HL-60 (cell line): ENCODE measurements around the gene CREBL2.
"Not testable (repeated sequence)": the region's sequence is repeated elsewhere in the genome, so short reads cannot be mapped to it uniquely, and the experiment has no call there.

ENCODE experiments used
- DNase-seq, 2 experiments: peaks; one replicate each; pipeline ENCODE4 v3.0.0-alpha.2; 2010 to 2020; ENCODE audit warnings: low read depth in 1 of 2, low spot score in 1 of 2
- H3K27ac ChIP-seq: fragments of 250-450 bp; sonication (Bioruptor Pico); replicated peaks from 2 replicates; pipeline ENCODE4 v1.5.1; 2020; ENCODE audit warnings: mild to moderate bottlenecking, moderate library complexity
- H3K27me3 ChIP-seq: fragments of 250-450 bp; sonication (Bioruptor Pico); 2 replicates; pipeline ENCODE4 v1.5.1; 2021; ENCODE audit warnings: mild to moderate bottlenecking, moderate library complexity; ENCODE audit not compliant: insufficient read depth, poor library complexity, severe bottlenecking
- H3K4me3 ChIP-seq: replicated peaks from 2 replicates; pipeline ENCODE4 v1.5.1; 2011; ENCODE audit warnings: mild to moderate bottlenecking, control low read depth, low read length; ENCODE audit not compliant: insufficient read depth
- CTCF ChIP-seq: IDR thresholded peaks from one replicate; pipeline ENCODE4 v1.5.1; 2011; ENCODE audit warnings: low read length, control low read depth, inconsistent platforms; ENCODE audit not compliant: insufficient read depth
- GABPA ChIP-seq: IDR thresholded peaks from 2 replicates; pipeline ENCODE4 v1.6.1; 2012; ENCODE audit warnings: low read depth
- POLR2AphosphoS5 ChIP-seq: IDR thresholded peaks from 2 replicates; pipeline ENCODE4 v1.6.1; 2012; ENCODE audit warnings: low read depth
- REST ChIP-seq: IDR thresholded peaks from 2 replicates; pipeline ENCODE4 v1.6.1; 2012; ENCODE audit warnings: low read depth; ENCODE audit not compliant: insufficient replicate concordance
- SPI1 ChIP-seq: IDR thresholded peaks from 2 replicates; pipeline ENCODE4 v1.6.1; 2012; ENCODE audit warnings: low read depth, mild to moderate bottlenecking, borderline replicate concordance

The CREBL2 gene

GRCh38 chr12:12563290-12563928, 48.3 kb upstream of the CREBL2 start:
- Histone ChIP-seq H3K27ac (no peak overlapping the region), H3K4me3 (no peak overlapping the region), H3K27me3 (no peaks in the 10 kb centered on the region)
- no peak for DNase-seq
- no peak for TF ChIP-seq GABPA
- no peak for TF ChIP-seq SPI1
- no peak for TF ChIP-seq REST
- TF ChIP-seq POLR2AphosphoS5, result no peak
- no peak for TF ChIP-seq CTCF

- Histone ChIP-seq H3K27ac (no peak overlapping the region), H3K27me3 (no peaks in the 10 kb centered on the region), H3K4me3 (no peak overlapping the region)
- TF ChIP-seq POLR2AphosphoS5 (no peak), CTCF (no peak), REST (no peak), SPI1 (no peak), GABPA (no peak)
- DNase-seq, result no peak
Observed at GRCh38 chr12:12564911-12565310, 46.8 kb upstream of the CREBL2 start.

- not testable (repeated sequence) for H3K27ac ChIP-seq, H3K4me3 ChIP-seq, DNase-seq
Observed at GRCh38 chr12:12565971-12566370, 45.7 kb upstream of the CREBL2 start.

GRCh38 chr12:12572659-12573058, 39.0 kb upstream of the CREBL2 start:
- Histone ChIP-seq H3K4me3 (no peak overlapping the region), H3K27me3 (no peaks in the 10 kb centered on the region), H3K27ac (no peak overlapping the region)
- no peak for DNase-seq
- TF ChIP-seq CTCF, result no peak

More at GRCh38 chr12:12565971-12566370, 45.7 kb upstream of the CREBL2 start:
- H3K27me3 ChIP-seq, result not testable (repeated sequence)
